D721Med (cell line): ENCODE results near the gene DRGX.

Experiments
- DNase-seq: peaks from one replicate; pipeline ENCODE4 v3.0.0; 2011; ENCODE audit warnings: low spot score; ENCODE audit not compliant: insufficient read length
- FAIRE-seq: peaks from 2 replicates; lab custom pipeline; 2011; peaks lifted over from hg19 to GRCh38; lab: Jason Lieb, UNC
- TF ChIP-seq, protein P1 (sequence below): IDR thresholded peaks from 2 replicates; pipeline ENCODE4 v1.5.1; 2012; ENCODE audit warnings: mild to moderate bottlenecking, control low read depth; ENCODE audit not compliant: insufficient read depth; ENCODE audit errors: missing control alignments

The DRGX gene

DNA sequence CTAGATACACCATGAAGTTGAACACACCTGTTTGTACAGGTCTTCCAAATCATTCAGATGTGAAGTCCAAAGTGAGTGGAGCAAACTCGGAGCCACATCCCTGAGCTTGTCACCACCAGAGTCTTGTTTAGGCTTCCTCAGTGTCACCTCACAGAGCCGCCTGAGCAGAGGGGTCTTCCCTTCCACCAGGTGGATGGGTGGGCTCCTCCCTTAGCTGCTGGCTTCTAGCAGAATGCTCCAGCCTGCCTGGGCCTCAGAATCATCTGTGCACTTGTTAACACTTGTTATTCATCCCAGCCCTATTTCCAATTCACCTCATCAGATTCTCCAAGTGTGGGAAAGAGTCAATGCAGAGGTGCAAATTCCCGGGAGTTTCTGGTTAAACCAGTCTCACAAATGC, 64.5 kb downstream of the DRGX start:
- TF ChIP-seq, protein P1, sequence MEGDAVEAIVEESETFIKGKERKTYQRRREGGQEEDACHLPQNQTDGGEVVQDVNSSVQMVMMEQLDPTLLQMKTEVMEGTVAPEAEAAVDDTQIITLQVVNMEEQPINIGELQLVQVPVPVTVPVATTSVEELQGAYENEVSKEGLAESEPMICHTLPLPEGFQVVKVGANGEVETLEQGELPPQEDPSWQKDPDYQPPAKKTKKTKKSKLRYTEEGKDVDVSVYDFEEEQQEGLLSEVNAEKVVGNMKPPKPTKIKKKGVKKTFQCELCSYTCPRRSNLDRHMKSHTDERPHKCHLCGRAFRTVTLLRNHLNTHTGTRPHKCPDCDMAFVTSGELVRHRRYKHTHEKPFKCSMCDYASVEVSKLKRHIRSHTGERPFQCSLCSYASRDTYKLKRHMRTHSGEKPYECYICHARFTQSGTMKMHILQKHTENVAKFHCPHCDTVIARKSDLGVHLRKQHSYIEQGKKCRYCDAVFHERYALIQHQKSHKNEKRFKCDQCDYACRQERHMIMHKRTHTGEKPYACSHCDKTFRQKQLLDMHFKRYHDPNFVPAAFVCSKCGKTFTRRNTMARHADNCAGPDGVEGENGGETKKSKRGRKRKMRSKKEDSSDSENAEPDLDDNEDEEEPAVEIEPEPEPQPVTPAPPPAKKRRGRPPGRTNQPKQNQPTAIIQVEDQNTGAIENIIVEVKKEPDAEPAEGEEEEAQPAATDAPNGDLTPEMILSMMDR, result no peak
- FAIRE-seq (no peak), DNase-seq (no peak)

DNA sequence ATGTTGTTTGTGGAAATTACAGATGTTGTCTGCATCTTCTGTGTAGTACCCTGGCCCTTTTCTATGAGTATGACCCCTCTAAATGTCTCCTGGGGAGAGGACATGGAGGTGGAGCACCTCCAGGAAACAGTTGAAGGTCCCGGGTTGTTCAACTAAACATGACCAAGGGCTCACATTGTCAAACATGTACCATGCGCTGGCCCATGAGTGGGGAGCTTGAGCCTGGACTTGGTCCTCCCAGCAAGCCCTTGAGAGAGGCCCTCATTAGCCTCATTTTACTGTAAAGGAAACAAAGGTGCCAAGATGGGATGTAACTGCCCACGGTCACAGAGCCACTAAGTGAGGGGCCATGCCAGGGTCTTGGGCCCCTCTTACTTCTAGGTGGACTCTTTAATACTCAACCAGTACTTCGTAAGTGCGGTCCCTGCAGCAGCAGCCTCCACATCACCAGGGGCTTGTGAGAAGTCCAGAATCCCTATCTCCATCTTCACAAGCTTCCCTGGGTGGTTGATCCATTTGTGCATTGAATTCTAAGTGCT, 65.7 kb downstream of the DRGX start:
- TF ChIP-seq, protein P1, result no peak
- DNase-seq (no peak), FAIRE-seq (no peak)

DNA sequence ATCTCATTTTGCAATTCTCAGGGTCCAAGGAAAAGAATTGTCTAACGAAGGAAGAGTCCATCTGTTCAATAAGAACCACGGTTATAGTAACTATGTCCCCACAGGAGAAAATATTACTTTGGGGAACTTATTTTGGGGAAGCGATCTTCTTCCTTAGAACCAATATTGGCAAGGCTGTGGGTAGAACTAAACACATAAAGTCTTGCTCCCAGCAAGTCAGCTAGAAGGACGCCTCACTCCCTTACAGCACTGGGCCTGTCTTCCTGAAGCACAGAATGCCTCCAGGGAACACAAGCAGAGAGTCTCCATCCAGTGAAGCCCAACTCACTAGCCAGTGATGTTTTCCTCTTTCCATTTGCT, 66.8 kb downstream of the DRGX start:
- DNase-seq, result no peak
- no peak for FAIRE-seq
- TF ChIP-seq, protein P1, result no peak

DNA sequence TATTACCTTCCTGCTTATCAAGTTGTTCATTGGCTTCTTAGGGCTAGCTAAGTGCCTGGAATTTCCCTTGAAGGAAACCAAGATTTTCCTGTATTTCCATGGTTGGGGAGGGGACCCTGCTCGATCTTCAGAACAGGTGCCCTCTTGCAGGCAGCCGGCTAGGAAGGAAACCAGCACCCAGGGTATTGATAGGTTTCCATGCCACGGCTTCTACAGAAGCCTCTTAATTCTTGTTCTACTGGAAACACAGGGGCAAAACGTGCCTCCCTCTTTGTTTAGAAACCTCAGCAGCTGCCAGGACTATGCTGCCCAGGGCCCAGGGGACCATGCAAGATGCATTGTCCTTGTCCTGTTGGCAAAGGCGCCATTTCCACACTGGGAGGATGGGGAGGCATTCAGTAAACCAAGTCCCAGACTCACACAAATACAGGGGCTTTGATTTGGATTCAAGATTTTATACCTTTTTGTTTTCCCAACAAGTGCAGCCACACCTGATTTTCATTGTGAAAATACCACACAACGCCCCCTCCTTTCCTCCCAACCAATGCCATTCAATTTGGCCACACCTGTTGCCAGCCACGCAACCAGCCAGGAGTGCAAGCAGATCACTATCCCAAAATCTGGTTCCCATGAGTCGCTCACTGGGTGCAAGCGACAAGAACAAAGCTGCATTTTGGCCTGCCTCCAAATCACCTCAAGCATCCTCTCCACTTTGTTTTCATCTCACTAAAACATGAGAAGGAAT, 67.3 kb downstream of the DRGX start:
- FAIRE-seq (no peak), DNase-seq (no peak)
- TF ChIP-seq, protein P1, result no peak

DNA sequence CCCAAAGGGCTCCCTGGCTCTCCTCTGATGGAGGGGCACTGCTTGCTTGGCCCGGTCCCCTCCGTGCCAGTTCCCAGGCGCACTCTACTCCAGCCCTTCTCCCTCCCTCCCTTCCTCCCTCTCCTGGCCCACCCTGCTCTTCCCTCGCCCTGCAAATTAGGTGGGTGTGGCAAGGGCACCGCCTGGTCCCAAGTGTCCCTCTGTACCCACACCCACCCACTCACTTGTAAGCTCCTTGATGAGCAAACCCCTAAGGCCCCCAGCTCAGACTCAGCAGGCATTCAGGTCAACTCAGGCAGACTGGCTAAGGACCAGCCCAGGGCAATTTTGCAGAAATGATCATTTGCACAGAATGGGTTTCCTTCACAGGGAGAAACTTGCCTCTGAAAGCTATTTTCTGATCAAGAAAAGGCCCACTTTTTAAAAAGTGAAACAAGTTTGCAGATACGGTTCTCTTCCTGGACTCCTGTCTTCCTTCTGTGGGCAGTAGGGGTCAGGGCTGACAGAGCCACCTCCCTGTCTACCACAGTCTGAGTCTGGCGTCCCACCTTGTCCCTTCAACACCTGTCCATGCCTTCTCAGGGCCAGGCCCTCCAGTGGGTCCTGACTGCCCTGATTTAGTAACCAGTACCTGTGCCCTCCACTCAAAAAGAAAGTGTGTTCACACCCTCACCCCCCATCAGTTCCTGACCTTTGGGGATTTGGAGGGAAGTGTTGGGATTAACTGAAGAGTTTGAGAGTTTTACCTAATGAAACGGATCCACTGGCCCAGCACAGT, 68.7 kb downstream of the DRGX start:
- TF ChIP-seq, protein P1, result no peak
- FAIRE-seq (no peak), DNase-seq (no peak)

DNA sequence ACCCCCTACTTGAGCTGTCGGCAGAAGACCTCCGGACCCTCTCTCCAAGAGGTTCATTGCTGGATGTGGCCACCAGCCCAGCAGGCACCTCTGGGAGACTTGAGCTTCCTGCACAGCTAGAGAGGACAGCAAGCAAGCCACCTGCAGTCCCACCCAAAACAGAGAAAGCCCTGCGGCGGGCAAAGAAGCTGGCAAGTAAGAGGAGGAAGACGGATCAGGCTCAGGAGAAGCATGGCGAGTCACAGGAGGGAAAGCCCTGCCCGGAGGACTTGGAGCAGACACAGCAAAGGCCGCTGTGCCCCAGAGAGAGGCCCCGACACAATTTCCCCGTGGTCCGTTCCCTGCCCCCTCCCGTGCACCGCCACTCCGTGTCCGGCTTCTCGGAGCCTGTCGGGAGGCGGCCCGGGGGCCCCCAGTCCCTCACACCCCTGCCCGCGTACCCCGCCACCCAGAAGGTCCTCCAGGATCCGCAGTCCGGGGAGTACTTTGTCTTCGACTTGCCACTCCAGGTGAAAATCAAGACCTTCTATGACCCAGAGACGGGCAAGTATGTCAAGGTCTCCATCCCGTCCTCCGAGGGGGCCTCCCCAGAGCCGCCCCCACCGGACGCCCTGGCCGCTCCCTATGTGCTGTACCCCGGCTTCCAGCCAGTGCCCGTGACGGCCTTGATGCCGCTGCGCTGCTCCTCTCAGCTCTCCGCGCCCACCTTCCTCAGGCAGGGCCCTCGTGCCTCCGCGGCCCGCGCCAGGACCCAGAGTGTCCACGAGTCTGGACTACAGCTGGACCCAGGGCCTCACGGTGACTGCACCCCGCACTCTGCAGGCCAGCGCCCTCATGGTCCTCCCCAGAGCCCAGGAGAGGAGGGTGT, 69.7 kb downstream of the DRGX start:
- DNase-seq (no peak), FAIRE-seq (no peak)
- TF ChIP-seq, protein P1, result no peak
